GM18511 (cell line): Measurements from ENCODE around the gene PELI2.

Experiments used
- ATAC-seq: cut with Tn5 transposase; IDR thresholded peaks from one replicate; pipeline ENCODE4 v1.9.1; 2021; ENCODE audit warnings: mild to moderate bottlenecking, moderate library complexity; ENCODE audit not compliant: unreplicated experiment

The PELI2 gene

GRCh38 chr14:56224691-56225681 is 106.8 kb downstream of the PELI2 start:
- ATAC-seq: no peak

GRCh38 chr14:56235388-56235787 is 117.2 kb downstream of the PELI2 start:
- ATAC-seq: no peak

GRCh38 chr14:56237398-56237797 is 119.2 kb downstream of the PELI2 start:
- no peak for ATAC-seq

GRCh38 chr14:56241461-56241860 is 123.2 kb downstream of the PELI2 start:
- ATAC-seq: no peak

GRCh38 chr14:56243110-56243509 is 124.9 kb downstream of the PELI2 start:
- ATAC-seq: no peak

GRCh38 chr14:56244138-56244789 is 126.1 kb downstream of the PELI2 start:
- ATAC-seq: no peak

GRCh38 chr14:56247495-56248200 is 129.4 kb downstream of the PELI2 start:
- ATAC-seq: no peak

- no peak for ATAC-seq
These were observed 130.2 kb downstream of the PELI2 start for GRCh38 chr14:56248442-56248841.

- ATAC-seq: no peak
These were observed 142.8 kb downstream of the PELI2 start for GRCh38 chr14:56261046-56261445.

GRCh38 chr14:56262530-56262929 is 144.3 kb downstream of the PELI2 start:
- ATAC-seq: no peak

- no peak for ATAC-seq
These were observed 149.8 kb downstream of the PELI2 start for GRCh38 chr14:56268039-56268438.

GRCh38 chr14:56268673-56269072 is 150.5 kb downstream of the PELI2 start:
- ATAC-seq: no peak

GRCh38 chr14:56270921-56271320 is 152.7 kb downstream of the PELI2 start:
- no peak for ATAC-seq

- no peak for ATAC-seq
These were observed 153.8 kb downstream of the PELI2 start for GRCh38 chr14:56271970-56272369.

GRCh38 chr14:56273155-56273554 is 154.9 kb downstream of the PELI2 start:
- no peak for ATAC-seq

- ATAC-seq: no peak
These were observed 155.7 kb downstream of the PELI2 start for GRCh38 chr14:56273951-56274350.

- ATAC-seq: no peak
These were observed 156.3 kb downstream of the PELI2 start for GRCh38 chr14:56274556-56274955.

- no peak for ATAC-seq
These were observed 157.9 kb downstream of the PELI2 start for GRCh38 chr14:56276108-56276507.

- no peak for ATAC-seq
These were observed 160.2 kb downstream of the PELI2 start for GRCh38 chr14:56278383-56278782.

GRCh38 chr14:56280843-56281242 is 162.6 kb downstream of the PELI2 start:
- ATAC-seq: no peak

- ATAC-seq: no peak
These were observed 164.0 kb downstream of the PELI2 start for GRCh38 chr14:56282179-56282578.
